Caki2 (cell line): ENCODE data around the gene SDCBP2. TPM values are rescaled to one million over a fixed set of nuclear protein-coding genes. Genes with fewer than 3 reads are reported as not detected.

Source experiments
- DNase-seq: peaks from one replicate; pipeline ENCODE4 v3.0.0-alpha.2; 2015; ENCODE audit warnings: low read depth
- in situ Hi-C: cut with HindIII; loops from 2 replicates; pipeline ENCODE4 v1.10.0; 2016; ENCODE audit warnings: low sequenced_read_pairs, low pct_unique_long_range_greater_than_20kb, mixed read lengths
- total RNA-seq: library from RNA; depleted of rRNA; stranded (reverse); fragments of >200 nt; shearing (Covaris generic); gene quantifications from 2 replicates; pipeline ENCODE4 v1.2.3, GENCODE V29; 2014; ENCODE audit warnings: low replicate concordance

SDCBP2 gene
- total RNA-seq, 1 experiment from 2014 or later: 3.2 TPM

DNA sequence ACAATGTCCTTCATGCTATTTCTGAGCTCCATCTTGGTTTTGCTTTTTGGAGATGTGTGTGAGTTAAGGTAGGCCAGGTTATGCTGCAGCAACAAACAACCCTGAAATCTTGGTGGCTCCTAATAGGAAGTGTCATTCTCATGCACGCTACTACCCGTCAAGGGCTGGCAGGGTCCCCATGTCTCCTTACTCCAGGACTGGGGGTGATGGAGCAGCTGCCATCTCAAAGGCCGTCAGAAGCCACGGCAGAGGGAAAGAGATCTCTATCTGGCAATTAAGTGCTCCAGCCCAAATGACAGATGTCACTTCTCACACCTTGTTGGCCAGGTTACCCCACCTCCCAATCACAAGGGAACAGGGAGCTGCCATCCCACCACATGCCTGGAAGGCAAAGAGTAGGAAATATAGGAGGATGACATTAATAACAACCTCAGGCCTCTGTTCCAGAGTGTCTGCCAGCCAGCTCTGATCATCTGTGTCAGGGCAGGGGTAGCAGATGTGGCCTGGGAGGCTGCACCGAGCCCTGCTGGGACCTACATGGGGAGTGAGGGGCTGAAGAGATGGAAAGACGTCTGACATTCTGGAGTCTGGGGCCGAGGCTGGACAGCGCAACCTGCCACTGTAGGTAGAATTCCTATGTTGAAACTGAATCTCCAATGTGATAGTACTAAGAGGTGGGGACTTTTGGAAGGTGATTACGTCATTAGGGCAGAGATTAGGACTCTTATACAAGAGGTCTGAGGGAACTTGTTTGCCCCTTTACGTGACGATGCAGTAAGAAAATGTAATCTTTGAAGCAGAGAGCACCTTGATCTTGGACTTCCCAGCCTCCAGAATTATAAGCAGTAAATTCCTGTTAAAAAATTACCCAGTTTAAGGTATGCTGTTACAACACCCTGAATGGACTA lies 4.8 kb upstream of the SDCBP2 start:
- no peak for DNase-seq
- in situ Hi-C loops: no loop called here

DNA sequence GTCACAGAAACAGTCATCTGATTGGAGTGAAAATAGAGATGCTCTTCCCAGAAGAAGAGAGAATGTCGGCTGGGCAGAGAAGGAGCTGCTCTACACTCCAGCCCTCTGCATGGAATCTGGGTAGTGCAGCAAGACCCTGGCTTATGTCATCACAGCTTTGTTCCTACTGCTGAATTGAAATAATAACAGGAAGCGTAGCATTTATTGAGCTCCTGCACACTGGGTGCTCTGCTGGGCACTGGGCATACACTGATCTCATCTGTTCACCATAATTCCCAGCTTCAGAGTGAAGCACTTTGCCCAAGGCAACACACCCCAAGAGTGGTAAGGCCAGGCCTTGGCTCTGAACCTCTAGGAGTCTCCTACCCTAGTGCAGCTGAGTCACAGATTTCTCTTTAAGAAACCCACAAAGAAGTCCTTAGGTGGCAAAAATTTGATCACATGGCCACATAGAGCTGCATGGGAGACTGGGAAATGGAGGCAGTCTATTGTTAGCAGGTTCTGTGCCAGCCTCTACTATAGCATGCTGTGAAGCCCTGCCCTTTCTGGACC lies 3.9 kb upstream of the SDCBP2 start:
- DNase-seq: no peak
- in situ Hi-C loops: no loop called here

DNA sequence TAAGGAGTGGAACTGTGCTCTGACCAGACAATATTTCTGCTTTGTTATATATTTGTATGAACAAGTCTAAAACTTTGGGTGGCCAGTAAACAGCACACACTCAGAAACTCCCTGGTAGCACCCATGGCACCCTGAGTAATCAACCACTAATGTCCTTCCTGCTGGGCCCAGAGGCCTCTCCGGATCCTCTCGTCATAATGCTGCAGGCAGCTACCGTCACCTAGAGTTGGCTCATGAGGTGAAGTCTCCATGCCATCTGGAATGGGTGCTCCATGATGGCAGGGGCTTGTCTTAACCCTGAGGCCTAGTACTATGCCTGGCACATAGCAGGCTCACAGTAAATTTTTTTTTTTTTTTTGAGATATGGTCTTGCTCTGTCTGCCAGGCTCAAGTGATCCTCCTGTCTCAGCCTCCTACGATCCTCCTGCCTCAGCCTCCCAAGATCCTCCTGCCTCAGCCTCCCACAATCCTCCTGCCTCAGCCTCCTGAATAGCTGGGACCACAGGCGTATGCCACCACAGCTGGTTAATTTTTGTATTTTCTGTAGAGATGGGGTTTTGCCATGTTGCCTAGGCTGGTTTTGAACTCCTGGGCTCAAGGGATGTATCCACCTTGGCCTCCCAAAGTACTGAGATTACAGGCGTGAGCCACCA lies 3.0 kb upstream of the SDCBP2 start:
- in situ Hi-C loops: no loop called here
- DNase-seq: no peak

DNA sequence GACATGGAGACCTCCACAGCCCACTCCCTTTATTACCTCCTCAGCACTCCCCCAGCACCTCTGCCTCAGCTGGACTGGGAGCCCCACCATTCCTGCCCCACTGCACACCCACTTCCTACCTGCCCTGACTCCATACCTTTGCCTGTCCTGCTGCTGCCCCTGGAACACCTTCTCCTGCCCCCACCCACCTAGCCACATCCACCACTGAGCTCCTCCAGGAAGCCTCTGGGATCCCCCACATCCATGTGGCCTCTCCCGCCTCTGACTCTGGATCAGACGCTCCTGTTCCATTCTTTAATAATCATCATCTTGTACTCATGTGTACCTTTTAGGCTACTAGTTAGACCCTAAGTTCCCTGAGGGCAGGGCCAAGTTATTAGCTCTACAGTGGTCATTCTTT lies 2.2 kb upstream of the SDCBP2 start:
- DNase-seq: no peak
- in situ Hi-C loops: no loop called here

DNA sequence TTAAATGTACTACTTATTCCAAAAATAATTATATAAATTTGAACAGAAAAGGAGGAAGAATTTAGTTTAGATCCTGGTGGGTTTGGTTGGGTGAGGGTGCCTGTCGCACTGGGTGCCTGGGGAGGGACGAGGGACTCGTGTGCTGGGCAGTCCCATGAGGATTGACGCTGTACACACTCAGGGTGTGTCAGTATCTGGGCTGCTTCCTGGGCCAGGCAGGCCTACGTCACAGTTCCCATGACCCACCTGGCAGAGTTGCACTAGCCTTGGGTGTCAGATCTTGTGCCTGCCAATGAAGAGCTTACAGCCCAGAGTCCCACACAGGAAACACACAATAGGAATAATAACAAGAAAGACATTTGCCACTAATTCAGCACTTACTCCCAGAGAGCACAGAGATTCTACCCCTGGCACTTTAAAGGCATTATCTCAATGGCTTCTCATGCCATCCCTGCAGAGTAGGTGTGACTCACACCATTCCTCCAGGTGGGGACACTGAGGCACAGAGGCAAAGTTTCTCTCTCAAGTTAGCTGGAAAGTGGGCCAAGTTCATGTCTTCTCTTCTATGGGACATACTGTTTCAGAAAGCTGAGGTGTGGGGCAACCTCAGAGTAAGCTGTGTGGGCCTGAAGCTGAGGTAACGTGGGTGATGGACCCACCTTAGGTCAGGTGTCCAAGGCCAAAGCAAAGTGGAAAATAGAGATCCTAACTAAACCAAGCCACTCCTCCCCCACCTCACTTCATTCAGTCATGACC lies 1.3 kb upstream of the SDCBP2 start:
- DNase-seq: no peak
- in situ Hi-C loops: no loop called here

DNA sequence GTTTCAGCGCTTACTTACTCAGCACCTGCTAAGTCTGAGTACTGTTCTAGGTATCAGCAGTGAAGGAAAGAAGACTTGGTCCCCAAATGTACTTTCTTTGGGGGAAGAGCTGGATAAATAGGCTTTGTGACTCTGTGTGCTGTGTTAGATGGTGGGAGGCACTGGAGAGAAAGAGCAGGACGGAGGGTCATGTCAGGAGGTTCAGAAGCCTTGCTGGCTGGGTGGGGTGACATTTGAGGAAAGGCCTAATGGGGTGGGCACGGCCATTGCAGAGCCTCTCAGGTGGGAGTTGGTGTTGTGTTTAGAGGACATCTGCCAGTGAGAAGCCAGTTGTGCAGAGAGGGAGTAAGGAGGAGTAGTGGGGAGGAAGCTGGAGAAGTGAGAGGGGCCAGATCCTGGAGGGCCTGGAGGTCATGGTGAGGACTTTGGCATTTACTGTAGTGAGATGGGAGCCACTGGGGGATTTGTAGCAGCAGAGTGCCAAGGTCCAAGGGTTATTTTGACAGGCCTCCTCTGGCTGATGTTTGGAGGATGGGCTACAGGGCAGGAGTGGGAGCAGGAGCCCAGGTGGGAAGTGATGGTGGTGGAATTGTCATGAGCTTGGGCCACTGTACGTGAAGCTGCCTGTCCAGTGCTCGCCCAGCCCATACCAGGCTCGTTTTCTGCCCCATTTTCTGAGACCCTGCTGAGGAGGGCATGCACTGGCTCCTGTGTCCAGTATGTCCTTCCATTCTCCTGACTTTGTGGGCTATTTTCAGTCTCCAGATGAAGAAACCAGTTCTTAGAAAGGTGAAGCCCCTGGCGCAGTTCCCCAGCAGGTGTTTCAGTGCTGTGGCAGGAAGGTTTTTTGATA lies 886 bp downstream of the SDCBP2 start:
- in situ Hi-C loops: loop anchor here (10.0 kb wide), 1 partner anchor 67 kb away; the partner anchor contains the start of gene FKBP1A
- DNase-seq: no peak

DNA sequence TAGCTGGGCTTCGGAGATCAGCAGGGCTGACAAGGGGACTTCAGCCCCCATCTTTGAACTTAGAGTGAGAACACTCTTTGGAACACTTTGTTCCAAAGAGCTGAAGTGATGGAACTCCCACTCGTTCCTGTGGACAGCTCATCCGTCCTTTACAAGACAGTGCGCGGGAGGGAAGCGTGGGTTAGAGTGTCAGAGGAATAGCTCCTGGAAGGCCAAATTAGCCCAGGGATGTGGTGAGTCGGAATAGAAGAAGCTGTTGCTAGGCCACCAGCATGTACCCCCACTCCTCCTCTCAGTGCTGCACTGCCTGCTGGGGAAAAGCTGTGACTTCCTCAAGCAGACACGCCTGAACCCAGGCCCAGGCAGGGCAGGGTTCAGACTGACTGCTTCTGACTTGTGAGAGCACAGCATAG lies 1.7 kb downstream of the SDCBP2 start:
- no peak for DNase-seq
- in situ Hi-C loops: loop anchor here (10.0 kb wide), 1 partner anchor 68 kb away; the partner anchor contains the start of gene FKBP1A

DNA sequence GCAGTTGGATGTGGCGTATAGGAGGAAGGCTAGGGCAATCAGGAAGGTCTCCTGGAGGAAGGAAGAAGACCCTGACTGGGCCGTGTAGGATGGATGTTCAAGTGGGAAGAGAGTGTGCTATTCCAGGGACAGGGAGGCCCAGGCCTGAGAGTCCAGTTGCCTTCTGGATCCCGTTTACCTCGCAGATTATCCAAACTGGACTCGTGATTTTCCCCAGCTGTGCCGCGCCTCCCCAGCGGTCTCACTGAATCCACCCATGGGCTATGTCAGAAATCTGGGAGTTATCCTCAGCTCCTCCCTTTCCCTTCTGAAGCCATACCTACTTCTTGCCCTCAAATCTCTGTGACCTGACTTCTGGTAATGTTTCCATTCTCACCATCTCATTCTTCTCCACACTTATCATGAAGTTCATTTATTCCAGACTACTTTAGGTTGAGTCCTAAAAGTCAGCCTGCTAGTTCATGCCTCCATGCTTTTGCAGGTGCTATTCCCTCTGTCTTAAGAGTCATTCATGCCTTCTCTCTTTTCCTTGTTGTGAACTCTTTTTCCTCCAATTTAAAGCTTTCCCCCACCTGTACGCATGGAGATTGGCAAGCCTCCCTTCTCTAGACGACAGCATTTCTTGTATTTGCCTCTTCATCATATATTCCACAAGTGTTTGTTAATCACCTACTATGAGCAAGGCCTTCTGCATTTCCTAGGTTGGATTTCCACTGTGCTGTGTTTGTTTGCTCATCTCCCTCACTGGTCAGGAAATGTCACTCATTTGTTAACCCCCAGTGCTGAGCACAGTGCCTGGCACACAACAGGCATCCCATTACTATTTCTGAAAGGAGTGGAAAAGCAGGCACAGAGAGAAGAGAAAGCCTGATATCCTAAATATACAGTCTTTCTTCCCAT lies 2.7 kb downstream of the SDCBP2 start:
- no peak for DNase-seq
- in situ Hi-C loops: loop anchor here (10.0 kb wide), 1 partner anchor 69 kb away; the partner anchor contains the start of gene FKBP1A

DNA sequence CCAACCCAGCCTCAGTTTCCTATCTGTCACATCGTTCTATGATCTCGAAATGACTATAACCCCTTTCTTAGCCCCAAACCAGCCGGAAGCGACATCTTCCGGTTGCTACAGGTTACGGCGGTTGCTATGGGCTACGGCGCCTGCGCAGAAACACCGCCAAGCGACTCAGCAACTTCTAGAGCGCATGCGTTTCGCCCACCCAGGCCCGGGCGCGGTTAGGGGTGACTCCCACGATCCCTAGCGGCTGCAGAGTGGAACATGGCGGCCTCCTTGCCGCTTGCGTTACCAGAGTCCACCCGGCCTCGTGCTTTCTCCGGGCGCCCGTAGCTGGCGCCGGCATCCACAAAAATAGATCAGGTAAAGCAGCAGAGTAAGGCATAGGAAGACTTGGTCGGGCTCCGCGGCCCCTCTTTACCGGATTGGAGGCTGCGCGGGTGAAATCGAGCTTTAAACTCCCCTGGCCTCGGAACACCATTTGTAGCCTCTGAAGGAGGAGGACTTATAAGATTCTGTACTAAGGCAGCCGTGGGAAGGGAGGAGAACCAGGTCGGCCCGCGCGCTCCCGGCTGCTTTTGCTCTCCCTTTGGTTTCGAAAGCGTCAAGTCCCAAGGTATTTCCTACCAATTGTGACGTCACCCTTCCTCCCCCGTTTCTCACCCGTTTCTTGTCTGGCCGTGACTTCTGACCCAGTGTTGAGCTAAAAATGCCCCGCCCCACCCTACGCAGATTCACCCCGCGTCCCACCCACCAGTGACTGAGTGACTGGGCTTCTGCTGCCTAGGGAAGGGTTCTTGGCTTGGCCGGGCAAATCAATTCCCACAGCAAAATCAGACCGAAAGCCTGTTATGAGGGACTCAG lies 3.5 kb downstream of the SDCBP2 start:
- DNase-seq: peak; percentile 92
- in situ Hi-C loops: loop anchor here (10.0 kb wide), 1 partner anchor 69 kb away; the partner anchor contains the start of gene FKBP1A

DNA sequence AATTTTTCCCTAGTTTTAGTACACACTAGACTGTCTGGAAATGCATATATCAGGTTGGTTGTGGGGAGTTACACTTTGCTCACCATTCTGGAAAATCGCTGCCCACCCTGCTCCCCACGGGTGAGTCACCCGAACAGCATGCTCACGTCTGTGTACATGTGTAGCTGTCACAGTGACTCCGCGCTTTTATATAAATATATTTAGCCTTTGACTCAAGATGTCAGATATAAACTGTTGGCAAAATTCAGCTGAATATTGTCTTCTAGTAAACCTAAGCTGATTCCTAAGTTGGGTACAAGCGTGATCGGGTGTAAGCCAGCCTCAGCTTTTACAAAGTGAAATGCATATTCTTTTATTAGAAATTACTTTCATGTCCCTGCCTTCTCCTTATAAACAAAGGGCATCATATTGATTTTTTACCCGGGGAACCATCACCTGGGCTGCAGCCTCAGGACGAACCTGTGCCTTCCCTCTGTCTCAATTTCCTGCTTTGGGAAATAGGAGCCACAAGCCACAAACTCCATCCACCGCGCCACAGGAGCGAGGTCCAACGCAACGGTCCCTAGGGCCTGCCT lies 4.3 kb downstream of the SDCBP2 start:
- in situ Hi-C loops: loop anchor here (10.0 kb wide), 1 partner anchor 70 kb away; the partner anchor contains the start of gene FKBP1A
- DNase-seq: peak; percentile 48

DNA sequence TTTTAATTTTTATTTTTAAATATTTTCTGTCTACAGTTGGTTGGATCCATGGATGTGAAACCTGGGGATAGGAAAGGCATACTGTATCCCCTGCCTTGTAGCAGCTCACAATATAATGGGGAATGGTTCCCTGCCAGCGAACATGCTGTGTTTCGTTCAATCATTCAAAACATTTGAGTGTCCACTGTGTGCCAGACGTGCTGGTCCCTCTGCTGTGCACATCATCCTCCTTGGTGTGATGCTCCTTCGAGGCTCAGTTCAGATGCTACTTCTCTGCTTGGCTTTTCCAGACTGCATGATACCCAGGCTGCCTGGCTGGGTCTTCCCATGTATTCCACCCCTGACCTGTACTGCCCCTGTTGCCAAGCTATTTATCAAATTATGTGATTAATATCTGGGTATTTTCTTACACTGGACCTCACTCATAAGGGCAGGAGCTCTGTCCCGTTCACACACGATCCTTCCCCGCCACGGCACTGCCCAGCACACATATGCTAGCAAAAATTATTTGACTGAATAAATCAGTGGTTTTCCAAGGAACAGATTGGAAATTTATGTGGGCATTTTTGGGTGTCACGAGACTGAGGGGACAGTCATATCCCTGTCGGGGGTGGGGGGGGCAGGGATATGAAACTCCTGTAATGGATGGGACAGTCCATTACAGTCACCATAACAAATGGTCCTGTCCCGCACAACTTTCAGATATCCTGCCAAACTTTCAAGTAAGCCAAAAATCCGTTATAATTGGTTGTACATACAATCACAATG lies 4.9 kb downstream of the SDCBP2 start:
- no peak for DNase-seq
- in situ Hi-C loops: loop anchor here (10.0 kb wide), 1 partner anchor 71 kb away; the partner anchor contains the start of gene FKBP1A

DNA sequence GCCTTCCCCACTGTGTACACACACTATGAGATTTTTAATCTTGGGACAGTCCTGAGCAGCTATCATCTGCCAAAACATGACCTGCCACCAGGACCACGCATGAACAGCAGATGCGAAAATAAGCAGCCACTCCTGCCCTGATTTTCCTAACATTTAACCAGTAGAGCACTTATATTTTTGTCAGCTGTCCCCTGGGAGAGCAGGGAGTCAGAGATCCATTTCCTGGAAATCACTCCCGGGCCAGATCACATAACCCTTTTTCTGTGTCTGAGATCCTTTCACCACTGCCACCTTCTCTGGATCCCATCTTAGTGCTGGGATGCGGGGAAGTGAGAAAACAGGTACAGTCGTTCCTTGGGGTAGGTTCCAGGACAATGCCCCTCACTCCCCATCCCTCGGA lies 5.7 kb downstream of the SDCBP2 start:
- in situ Hi-C loops: loop anchor here (10.0 kb wide), 1 partner anchor 72 kb away; the partner anchor contains the start of gene FKBP1A
- no peak for DNase-seq

DNA sequence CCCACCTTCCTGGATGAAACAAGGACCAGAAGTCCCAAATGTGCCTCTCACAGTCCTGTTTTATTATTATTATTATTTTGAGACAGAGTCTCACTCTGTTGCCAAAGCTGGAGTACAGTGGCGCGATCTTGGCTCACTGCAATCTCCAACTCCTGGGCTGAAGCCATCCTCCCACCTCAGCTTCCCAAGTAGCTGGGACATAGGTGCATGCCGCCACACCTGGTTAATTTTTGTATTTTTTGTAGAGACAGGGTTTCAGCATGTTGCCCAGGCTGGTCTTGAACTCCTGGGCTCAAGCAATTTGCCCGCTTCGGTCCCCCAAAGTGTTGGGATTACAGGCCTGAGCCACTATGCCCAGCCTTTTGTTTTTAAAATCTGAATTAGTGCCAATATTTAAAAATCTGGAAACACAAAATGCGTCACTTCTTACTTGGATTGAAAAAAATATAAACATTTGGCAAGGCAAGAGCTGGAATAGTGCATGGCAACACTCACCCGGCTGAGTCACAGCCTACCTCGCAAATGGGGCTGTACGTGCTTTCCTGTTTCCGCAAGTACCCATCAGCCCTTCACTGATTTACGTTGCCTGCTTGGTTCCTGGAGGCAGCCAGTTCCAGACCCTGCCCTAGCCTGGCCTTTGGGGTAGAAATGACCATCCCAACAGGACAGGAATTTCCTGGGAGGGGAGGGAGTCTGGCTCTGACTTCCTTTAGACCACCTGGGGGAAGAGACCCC lies 6.3 kb downstream of the SDCBP2 start:
- peak; percentile 41 for DNase-seq
- in situ Hi-C loops: loop anchor here (10.0 kb wide), 1 partner anchor 72 kb away; the partner anchor contains the start of gene FKBP1A

DNA sequence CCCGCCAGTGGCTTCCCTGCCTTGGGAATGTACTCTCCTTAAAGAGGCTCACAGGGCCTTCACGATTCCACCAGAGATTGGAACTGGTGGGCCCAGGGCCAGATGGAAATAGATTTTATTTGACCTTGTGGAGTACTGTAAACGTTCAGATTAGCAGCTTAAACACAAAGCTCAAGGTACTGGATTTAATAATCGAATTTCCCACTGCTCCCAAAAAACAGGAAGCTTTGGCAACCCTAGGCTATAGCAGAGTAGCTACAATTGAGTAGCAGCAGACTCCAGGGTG lies 7.3 kb downstream of the SDCBP2 start:
- DNase-seq: no peak
- in situ Hi-C loops: loop anchor here (10.0 kb wide), 1 partner anchor 73 kb away; the partner anchor contains the start of gene FKBP1A
